Activated CD4-positive, alpha-beta memory T cell treated with anti-CD3 and anti-CD28 coated beads for 36 hours (primary cell): ENCODE measurements around the gene VGLL3. TPM values are rescaled to one million over a fixed set of nuclear protein-coding genes. Genes with fewer than 3 reads are reported as not detected.
"Not testable (repeated sequence)": the region's sequence is repeated elsewhere in the genome, so short reads cannot be mapped to it uniquely, and the experiment has no call there.

Experiments used
- CTCF ChIA-PET: fragments of 350-600 bp; sonication (Branson Sonifier 250); formaldehyde crosslinking; loops from one replicate; lab custom pipeline; 2021; ENCODE audit warnings: antibody characterized with exemption, inconsistent platforms; lab: Charles Lee
- POLR2A ChIA-PET: fragments of 350-600 bp; sonication (Branson Sonifier 250); formaldehyde crosslinking; loops from one replicate; lab custom pipeline; 2021; ENCODE audit warnings: antibody characterized with exemption; lab: Charles Lee
- DNase-seq: peaks from one replicate; pipeline ENCODE4 v3.0.0-alpha.2; 2020
- H3K27ac Mint-ChIP-seq: one replicate; pipeline ENCODE4 v1.8.0; 2021; ENCODE audit warnings: mixed read lengths
- H3K27me3 Mint-ChIP-seq: one replicate; pipeline ENCODE4 v1.8.0; 2021; ENCODE audit warnings: mixed read lengths
- H3K36me3 Mint-ChIP-seq: one replicate; pipeline ENCODE4 v1.8.0; 2021; ENCODE audit warnings: mixed read lengths
- H3K4me1 Mint-ChIP-seq: one replicate; pipeline ENCODE4 v1.8.0; 2021; ENCODE audit warnings: low read depth, mixed read lengths
- H3K4me3 Mint-ChIP-seq: one replicate; pipeline ENCODE4 v1.8.0; 2021; ENCODE audit warnings: mild to moderate bottlenecking, mixed read lengths
- H3K9me3 Mint-ChIP-seq: one replicate; pipeline ENCODE4 v1.8.0; 2021; ENCODE audit warnings: mixed read lengths
- intact Hi-C: fragments of 100-400 bp; cut with micrococcal nuclease; formaldehyde crosslinking; loops from one replicate; pipeline ENCODE4 v1.15.1; 2023
- total RNA-seq, 2 experiments: library from RNA; stranded (reverse); gene quantifications; one replicate each; pipeline ENCODE4 v1.2.3, GENCODE V29; 2021

VGLL3 gene
- total RNA-seq, 2 experiments from 2014 or later, result not detected

- no peak overlapping the region for H3K4me3 Mint-ChIP-seq
- ChIA-PET POLR2A (no interaction called here), CTCF (no interaction called here)
- peaks cover 3% of the 10 kb centered on the region for H3K4me1 Mint-ChIP-seq
- intact Hi-C loops, result no loop called here
- no peak for DNase-seq
- no peaks in the 10 kb centered on the region for H3K9me3 Mint-ChIP-seq
- H3K27ac Mint-ChIP-seq, result no peak overlapping the region
- H3K36me3 Mint-ChIP-seq, result no peaks in the 10 kb centered on the region
- peaks cover 14% of the 10 kb centered on the region for H3K27me3 Mint-ChIP-seq
These were observed 3.6 kb downstream of the VGLL3 start for GRCh38 chr3:86987421-86987715.

- POLR2A ChIA-PET, result no interaction called here
- Mint-ChIP-seq H3K36me3 (no peaks in the 10 kb centered on the region), H3K4me1 (peaks cover 3% of the 10 kb centered on the region), H3K4me3 (no peak overlapping the region), H3K9me3 (no peaks in the 10 kb centered on the region), H3K27ac (no peak overlapping the region), H3K27me3 (peaks cover 14% of the 10 kb centered on the region)
- DNase-seq, result no peak
- intact Hi-C loops, result no loop called here
- CTCF ChIA-PET, result no interaction called here
These were observed 4.1 kb downstream of the VGLL3 start for GRCh38 chr3:86986671-86987420.

GRCh38 chr3:86985181-86985826, 5.6 kb downstream of the VGLL3 start:
- POLR2A ChIA-PET, result no interaction called here
- peaks cover 2% of the 10 kb centered on the region for H3K4me1 Mint-ChIP-seq

GRCh38 chr3:86984271-86984670, 6.7 kb downstream of the VGLL3 start:
- peaks cover 4% of the 10 kb centered on the region for H3K27me3 Mint-ChIP-seq
- POLR2A ChIA-PET, result no interaction called here
- no peaks in the 10 kb centered on the region for H3K36me3 Mint-ChIP-seq
- no peak overlapping the region for H3K27ac Mint-ChIP-seq
- no peak for DNase-seq
- H3K4me3 Mint-ChIP-seq, result no peak overlapping the region
- intact Hi-C loops, result no loop called here
- no peaks in the 10 kb centered on the region for H3K9me3 Mint-ChIP-seq
- CTCF ChIA-PET, result no interaction called here
- no peaks in the 10 kb centered on the region for H3K4me1 Mint-ChIP-seq

More at GRCh38 chr3:86985181-86985826, 5.6 kb downstream of the VGLL3 start:
- Mint-ChIP-seq H3K27ac (no peak overlapping the region), H3K36me3 (no peaks in the 10 kb centered on the region), H3K27me3 (peaks cover 12% of the 10 kb centered on the region), H3K4me3 (no peak overlapping the region), H3K9me3 (no peaks in the 10 kb centered on the region)
- CTCF ChIA-PET, result no interaction called here
- DNase-seq, result no peak
- intact Hi-C loops, result no loop called here

- CTCF ChIA-PET, result no interaction called here
- peaks cover 1% of the 10 kb centered on the region for H3K27me3 Mint-ChIP-seq
- POLR2A ChIA-PET, result no interaction called here
- no peaks in the 10 kb centered on the region for H3K4me1 Mint-ChIP-seq
- no peak overlapping the region for H3K27ac Mint-ChIP-seq
- no peaks in the 10 kb centered on the region for H3K9me3 Mint-ChIP-seq
- intact Hi-C loops, result no loop called here
- DNase-seq, result no peak
- no peaks in the 10 kb centered on the region for H3K36me3 Mint-ChIP-seq
- H3K4me3 Mint-ChIP-seq, result no peak overlapping the region
These were observed 8.1 kb downstream of the VGLL3 start for GRCh38 chr3:86982883-86983282.

- H3K9me3 Mint-ChIP-seq, result no peaks in the 10 kb centered on the region
- CTCF ChIA-PET, result no interaction called here
- no peaks in the 10 kb centered on the region for H3K36me3 Mint-ChIP-seq
- intact Hi-C loops, result loop anchor here (10.0 kb wide), 1 partner anchor 203 kb away; no protein-coding TSS in a partner anchor
- POLR2A ChIA-PET, result no interaction called here
- H3K4me1 Mint-ChIP-seq, result no peaks in the 10 kb centered on the region
- DNase-seq, result no peak
- no peak overlapping the region for H3K27ac Mint-ChIP-seq
- no peak overlapping the region for H3K4me3 Mint-ChIP-seq
- no peaks in the 10 kb centered on the region for H3K27me3 Mint-ChIP-seq
These were observed 12.8 kb downstream of the VGLL3 start for GRCh38 chr3:86978111-86978551.

GRCh38 chr3:86976219-86976618, 14.7 kb downstream of the VGLL3 start:
- H3K27ac Mint-ChIP-seq, result no peak overlapping the region
- DNase-seq, result no peak
- ChIA-PET POLR2A (no interaction called here), CTCF (no interaction called here)
- intact Hi-C loops, result loop anchor here (10.0 kb wide), 1 partner anchor 201 kb away; no protein-coding TSS in a partner anchor
- no peaks in the 10 kb centered on the region for H3K27me3 Mint-ChIP-seq
- no peaks in the 10 kb centered on the region for H3K9me3 Mint-ChIP-seq
- H3K4me3 Mint-ChIP-seq, result no peak overlapping the region
- no peaks in the 10 kb centered on the region for H3K36me3 Mint-ChIP-seq
- no peaks in the 10 kb centered on the region for H3K4me1 Mint-ChIP-seq

- not testable (repeated sequence) for H3K4me1 Mint-ChIP-seq
These were observed 16.8 kb downstream of the VGLL3 start for GRCh38 chr3:86974177-86974576.

GRCh38 chr3:86973440-86973839, 17.5 kb downstream of the VGLL3 start:
- intact Hi-C loops, result loop anchor here (10.0 kb wide), 1 partner anchor 199 kb away; no protein-coding TSS in a partner anchor
- Mint-ChIP-seq H3K4me1 (no peaks in the 10 kb centered on the region), H3K27me3 (no peaks in the 10 kb centered on the region), H3K27ac (no peak overlapping the region), H3K9me3 (no peaks in the 10 kb centered on the region), H3K4me3 (no peak overlapping the region), H3K36me3 (no peaks in the 10 kb centered on the region)
- no peak for DNase-seq
- ChIA-PET CTCF (interaction anchor here (0.7 kb wide), 1 partner anchor 194 kb away, joined by 3 read pairs; no protein-coding TSS in a partner anchor), POLR2A (no interaction called here)

More at GRCh38 chr3:86974177-86974576, 16.8 kb downstream of the VGLL3 start:
- H3K36me3 Mint-ChIP-seq, POLR2A ChIA-PET, H3K27me3 Mint-ChIP-seq, H3K9me3 Mint-ChIP-seq, H3K4me3 Mint-ChIP-seq, DNase-seq, CTCF ChIA-PET, H3K27ac Mint-ChIP-seq: not testable (repeated sequence)
- intact Hi-C loops, result loop anchor here (10.0 kb wide), 1 partner anchor 199 kb away; no protein-coding TSS in a partner anchor

- Mint-ChIP-seq H3K4me1 (no peaks in the 10 kb centered on the region), H3K36me3 (no peaks in the 10 kb centered on the region), H3K4me3 (no peak overlapping the region), H3K27ac (no peak overlapping the region), H3K27me3 (no peaks in the 10 kb centered on the region), H3K9me3 (no peaks in the 10 kb centered on the region)
- intact Hi-C loops, result loop anchor here (1.0 to 10.0 kb wide), 3 partner anchors 113 to 199 kb away; no protein-coding TSS in a partner anchor
- ChIA-PET POLR2A (no interaction called here), CTCF (interaction anchor here (0.6 kb wide), 1 partner anchor 13 kb away, joined by 3 read pairs; no protein-coding TSS in a partner anchor)
- DNase-seq, result peak; percentile 28
These were observed 21.3 kb downstream of the VGLL3 start for GRCh38 chr3:86969500-86970189.

GRCh38 chr3:86968244-86968932, 22.6 kb downstream of the VGLL3 start:
- no peak for DNase-seq
- H3K4me1 Mint-ChIP-seq, result no peaks in the 10 kb centered on the region
- no peaks in the 10 kb centered on the region for H3K27me3 Mint-ChIP-seq
- H3K36me3 Mint-ChIP-seq, result no peaks in the 10 kb centered on the region
- intact Hi-C loops, result no loop called here
- no peak overlapping the region for H3K4me3 Mint-ChIP-seq
- no peak overlapping the region for H3K27ac Mint-ChIP-seq
- ChIA-PET CTCF (interaction anchor here (0.7 to 1.5 kb wide), 3 partner anchors 10 to 199 kb away, joined by 3 to 4 read pairs (median 3); no protein-coding TSS in a partner anchor), POLR2A (no interaction called here)
- H3K9me3 Mint-ChIP-seq, result no peaks in the 10 kb centered on the region
